ENCODE results near the gene EXOC1L.

The EXOC1L gene

DNA sequence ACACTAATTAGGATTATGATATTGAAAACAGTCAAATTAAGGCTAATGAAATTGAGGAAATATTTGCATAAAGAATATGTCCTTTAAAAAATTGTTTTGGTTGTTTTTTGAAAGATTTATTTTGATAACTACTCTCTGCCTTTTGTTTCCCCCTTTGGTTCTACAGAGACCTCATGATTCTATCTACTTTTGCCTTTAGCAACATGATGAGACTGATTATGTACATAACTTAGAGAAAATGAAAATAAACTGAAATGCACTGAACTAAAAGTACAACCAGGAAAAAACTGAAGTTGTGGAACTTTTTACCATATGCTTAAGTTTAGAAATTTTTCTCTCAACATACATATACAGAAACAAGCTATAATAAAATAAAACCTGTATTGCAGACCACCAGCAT lies 55.2 kb downstream of the EXOC1L start:
- no peaks in the 10 kb centered on the region for H3K79me2 ChIP-seq (ENCODE audit: insufficient read depth, low read length)
- H3K9ac ChIP-seq (ENCODE audit: low read depth, low read length, poor library complexity, severe bottlenecking) = no peak overlapping the region
- TF ChIP-seq, protein P1, sequence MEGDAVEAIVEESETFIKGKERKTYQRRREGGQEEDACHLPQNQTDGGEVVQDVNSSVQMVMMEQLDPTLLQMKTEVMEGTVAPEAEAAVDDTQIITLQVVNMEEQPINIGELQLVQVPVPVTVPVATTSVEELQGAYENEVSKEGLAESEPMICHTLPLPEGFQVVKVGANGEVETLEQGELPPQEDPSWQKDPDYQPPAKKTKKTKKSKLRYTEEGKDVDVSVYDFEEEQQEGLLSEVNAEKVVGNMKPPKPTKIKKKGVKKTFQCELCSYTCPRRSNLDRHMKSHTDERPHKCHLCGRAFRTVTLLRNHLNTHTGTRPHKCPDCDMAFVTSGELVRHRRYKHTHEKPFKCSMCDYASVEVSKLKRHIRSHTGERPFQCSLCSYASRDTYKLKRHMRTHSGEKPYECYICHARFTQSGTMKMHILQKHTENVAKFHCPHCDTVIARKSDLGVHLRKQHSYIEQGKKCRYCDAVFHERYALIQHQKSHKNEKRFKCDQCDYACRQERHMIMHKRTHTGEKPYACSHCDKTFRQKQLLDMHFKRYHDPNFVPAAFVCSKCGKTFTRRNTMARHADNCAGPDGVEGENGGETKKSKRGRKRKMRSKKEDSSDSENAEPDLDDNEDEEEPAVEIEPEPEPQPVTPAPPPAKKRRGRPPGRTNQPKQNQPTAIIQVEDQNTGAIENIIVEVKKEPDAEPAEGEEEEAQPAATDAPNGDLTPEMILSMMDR (conservative IDR thresholded peaks at IDR 0.05; ENCODE audit: low read length) = no peak
- TF ChIP-seq EZH2phosphoT487 (IDR thresholded peaks at IDR 0.05; ENCODE audit: borderline replicate concordance) = no peak
- no peak overlapping the region for H2AFZ ChIP-seq (ENCODE audit: low read length)
- no peaks in the 10 kb centered on the region for H3K4me1 ChIP-seq (ENCODE audit: insufficient read depth, low read length, poor library complexity, severe bottlenecking)
- no peaks in the 10 kb centered on the region for H4K20me1 ChIP-seq (ENCODE audit: insufficient read depth, low read length, poor library complexity, severe bottlenecking)
- H3K4me2 ChIP-seq (ENCODE audit: low read depth, low read length, poor library complexity, severe bottlenecking) = no peak overlapping the region
- no peaks in the 10 kb centered on the region for H3K9me2 ChIP-seq (replicated peaks; ENCODE audit: low read depth, low read length)
- H3K4me3 ChIP-seq (ENCODE audit: low read length, poor library complexity, severe bottlenecking) = no peak overlapping the region
- H3F3A ChIP-seq (ENCODE audit: low read depth) = no peaks in the 10 kb centered on the region
- H3K9me3 ChIP-seq (ENCODE audit: insufficient read depth, low read depth, low read length) = no peaks in the 10 kb centered on the region
- H3K27me3 ChIP-seq (ENCODE audit: insufficient read depth, low read length, poor library complexity, severe bottlenecking) = no peaks in the 10 kb centered on the region
- H3K36me3 ChIP-seq (ENCODE audit: insufficient read depth, low read length) = peaks cover 46% of the 10 kb centered on the region

DNA sequence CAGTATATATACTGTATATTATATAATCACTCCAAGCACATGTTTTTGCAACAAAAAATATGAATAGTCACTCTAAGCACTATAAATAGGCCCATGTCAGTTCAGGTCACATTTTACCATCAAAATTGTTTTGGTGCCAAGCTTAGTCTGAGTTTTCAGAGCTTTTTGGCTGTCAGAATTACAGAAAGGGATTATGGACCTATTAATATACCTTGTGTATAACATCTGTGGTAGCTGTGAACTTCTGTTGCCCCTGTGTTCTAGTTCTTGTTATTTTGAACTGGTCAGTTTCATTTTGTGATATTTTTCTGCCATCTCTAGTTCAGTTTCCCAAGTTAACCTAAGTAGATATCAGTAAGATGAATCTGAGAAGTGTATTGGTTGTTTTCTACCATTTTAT lies 56.8 kb downstream of the EXOC1L start:
- no peak overlapping the region for H3K9ac ChIP-seq (ENCODE audit: low read depth, low read length, poor library complexity, severe bottlenecking)
- no peak overlapping the region for H3K4me2 ChIP-seq (ENCODE audit: low read depth, low read length, poor library complexity, severe bottlenecking)
- H3K27me3 ChIP-seq (ENCODE audit: insufficient read depth, low read length, poor library complexity, severe bottlenecking) = no peaks in the 10 kb centered on the region
- H3K36me3 ChIP-seq (ENCODE audit: insufficient read depth, low read length) = peaks cover 41% of the 10 kb centered on the region
- H3F3A ChIP-seq (ENCODE audit: low read depth) = no peaks in the 10 kb centered on the region
- TF ChIP-seq, protein P1 (conservative IDR thresholded peaks at IDR 0.05; ENCODE audit: low read length) = no peak
- TF ChIP-seq EZH2phosphoT487 (IDR thresholded peaks at IDR 0.05; ENCODE audit: borderline replicate concordance) = no peak
- no peaks in the 10 kb centered on the region for H3K9me3 ChIP-seq (ENCODE audit: insufficient read depth, low read depth, low read length)
- H3K79me2 ChIP-seq (ENCODE audit: insufficient read depth, low read length) = no peaks in the 10 kb centered on the region
- H3K4me3 ChIP-seq (ENCODE audit: low read length, poor library complexity, severe bottlenecking) = no peak overlapping the region
- H3K4me1 ChIP-seq (ENCODE audit: insufficient read depth, low read length, poor library complexity, severe bottlenecking) = no peaks in the 10 kb centered on the region
- H2AFZ ChIP-seq (ENCODE audit: low read length) = no peak overlapping the region
- no peaks in the 10 kb centered on the region for H3K9me2 ChIP-seq (replicated peaks; ENCODE audit: low read depth, low read length)
- no peaks in the 10 kb centered on the region for H4K20me1 ChIP-seq (ENCODE audit: insufficient read depth, low read length, poor library complexity, severe bottlenecking)

DNA sequence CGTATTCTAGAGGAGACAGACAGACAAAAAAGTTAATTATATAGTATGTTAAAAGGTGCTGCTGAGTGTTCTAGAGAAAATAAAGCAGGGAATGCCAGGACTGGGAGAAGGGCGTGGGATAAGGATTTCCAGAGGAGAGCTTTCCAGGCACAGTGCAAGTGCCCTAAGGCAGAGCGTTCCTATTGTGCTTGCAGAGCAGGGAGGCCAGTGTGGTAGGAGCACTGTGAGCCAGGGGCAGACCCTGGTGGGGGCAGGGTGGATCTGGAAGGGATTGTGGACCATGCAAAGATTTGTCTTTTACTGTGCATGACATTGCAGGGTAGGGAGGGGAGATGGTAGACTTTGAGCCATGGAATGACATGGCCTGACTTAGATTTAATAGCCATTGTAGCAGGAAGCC lies 59.6 kb downstream of the EXOC1L start:
- Histone ChIP-seq H3K4me1 (ENCODE audit: insufficient read depth, low read length, poor library complexity, severe bottlenecking) (no peaks in the 10 kb centered on the region), H3K4me3 (ENCODE audit: low read length, poor library complexity, severe bottlenecking) (no peak overlapping the region), H3K36me3 (ENCODE audit: insufficient read depth, low read length) (peaks cover 36% of the 10 kb centered on the region; the same call in 1 of the 2 replicates), H3K4me2 (ENCODE audit: low read depth, low read length, poor library complexity, severe bottlenecking) (no peak overlapping the region), H3K9me2 (replicated peaks; ENCODE audit: low read depth, low read length) (no peaks in the 10 kb centered on the region), H3K9me3 (ENCODE audit: insufficient read depth, low read depth, low read length) (no peaks in the 10 kb centered on the region), H3K27me3 (ENCODE audit: insufficient read depth, low read length, poor library complexity, severe bottlenecking) (no peaks in the 10 kb centered on the region), H3K9ac (ENCODE audit: low read depth, low read length, poor library complexity, severe bottlenecking) (no peak overlapping the region), H3F3A (ENCODE audit: low read depth) (no peaks in the 10 kb centered on the region), H3K79me2 (ENCODE audit: insufficient read depth, low read length) (no peaks in the 10 kb centered on the region), H4K20me1 (ENCODE audit: insufficient read depth, low read length, poor library complexity, severe bottlenecking) (no peaks in the 10 kb centered on the region), H2AFZ (ENCODE audit: low read length) (no peak overlapping the region)
- TF ChIP-seq EZH2phosphoT487 (IDR thresholded peaks at IDR 0.05; ENCODE audit: borderline replicate concordance) = no peak
- TF ChIP-seq, protein P1 (conservative IDR thresholded peaks at IDR 0.05; ENCODE audit: low read length) = no peak
